Choroid plexus epithelial cell (primary cell): ENCODE measurements around the gene CELA3A.
A peak's percentile ranks its signal among the peaks of the same experiment; 100 is the strongest.

Experiments
- DNase-seq: peaks from one replicate; pipeline ENCODE4 v3.0.0-alpha.2; 2010; ENCODE audit warnings: low read depth
- H3K4me3 ChIP-seq: 2 replicates; pipeline ENCODE4 v1.5.1; 2011; ENCODE audit warnings: low read depth, mild to moderate bottlenecking, control low read depth, low read length, moderate library complexity
- CTCF ChIP-seq: conservative IDR thresholded peaks from 2 replicates; pipeline ENCODE4 v1.5.1; 2011; ENCODE audit warnings: low read depth, mild to moderate bottlenecking, control low read depth, inconsistent platforms, low read length, moderate library complexity

Gene CELA3A

GRCh38 chr1:22038036-22038435 is 36.6 kb downstream of the CELA3A start:
- H3K4me3 ChIP-seq = no peak overlapping the region
- no peak for TF ChIP-seq CTCF
- no peak for DNase-seq

DNA sequence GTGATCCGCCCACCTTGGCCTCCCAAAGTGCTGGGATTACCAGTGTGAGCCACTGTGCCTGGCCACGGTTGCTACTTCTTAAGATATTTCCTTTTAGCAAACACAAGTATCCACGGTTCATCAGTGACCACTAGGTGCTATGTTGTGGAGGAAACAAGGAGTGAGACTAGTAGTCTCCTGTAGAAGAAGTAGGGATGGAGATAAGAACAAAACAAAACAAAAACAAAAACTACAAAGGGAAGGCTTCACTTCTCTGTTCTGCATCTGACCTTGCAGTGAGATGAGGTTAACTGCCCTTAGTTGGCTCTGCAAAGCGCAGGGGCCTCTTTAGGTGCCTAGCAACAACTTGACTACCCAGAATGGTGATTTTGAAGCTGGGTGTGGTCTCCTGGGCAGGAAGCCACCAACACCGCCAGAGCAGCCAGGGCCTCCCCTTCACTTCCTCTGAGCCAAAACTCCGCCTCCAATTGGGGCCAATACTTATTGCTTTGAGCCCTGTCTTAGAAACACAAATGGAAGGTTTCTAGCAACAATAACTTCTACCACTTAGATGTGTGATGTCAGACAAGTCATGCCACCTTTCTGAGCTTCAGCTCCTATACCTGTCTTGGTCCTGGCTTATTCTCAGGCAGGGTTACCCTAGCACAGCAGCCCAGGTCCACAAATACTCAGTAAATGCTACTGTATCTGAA is 38.3 kb downstream of the CELA3A start:
- no peak overlapping the region for H3K4me3 ChIP-seq
- peak; percentile 64 for DNase-seq
- no peak for TF ChIP-seq CTCF

GRCh38 chr1:22040286-22040623 is 38.8 kb downstream of the CELA3A start:
- no peak overlapping the region for H3K4me3 ChIP-seq
- DNase-seq = no peak
- TF ChIP-seq CTCF = no peak

GRCh38 chr1:22041505-22041904 is 40.0 kb downstream of the CELA3A start:
- DNase-seq = no peak
- H3K4me3 ChIP-seq = no peak overlapping the region
- no peak for TF ChIP-seq CTCF

DNA sequence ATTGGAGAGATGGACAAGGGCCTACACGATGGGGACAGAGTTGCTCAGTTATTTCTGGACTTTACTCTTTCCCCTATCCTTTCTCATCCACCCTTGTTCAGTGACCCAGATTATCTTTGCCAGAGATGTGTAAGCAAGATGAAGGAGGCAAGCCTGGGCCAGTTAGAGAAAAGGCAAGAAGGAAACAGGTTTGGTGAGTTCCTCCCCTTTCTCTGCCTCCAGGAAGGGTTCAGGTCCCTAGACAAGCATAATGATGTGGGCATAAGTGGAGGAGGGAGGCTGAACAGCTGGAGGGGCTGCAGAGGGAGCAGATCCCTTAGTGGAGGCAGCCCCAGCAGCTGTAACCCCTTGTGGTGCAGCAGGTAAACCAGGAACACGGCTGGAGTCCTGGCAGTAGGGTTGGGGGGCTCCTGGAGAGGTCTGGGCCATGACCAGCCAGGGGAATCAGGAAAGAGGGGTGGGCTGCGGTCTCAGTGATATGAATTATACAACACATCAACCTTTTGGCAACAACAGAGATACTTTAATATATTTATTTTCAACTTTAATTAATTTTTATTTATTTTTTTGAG is 41.8 kb downstream of the CELA3A start:
- H3K4me3 ChIP-seq = no peak overlapping the region
- TF ChIP-seq CTCF = no peak
- no peak for DNase-seq

DNA sequence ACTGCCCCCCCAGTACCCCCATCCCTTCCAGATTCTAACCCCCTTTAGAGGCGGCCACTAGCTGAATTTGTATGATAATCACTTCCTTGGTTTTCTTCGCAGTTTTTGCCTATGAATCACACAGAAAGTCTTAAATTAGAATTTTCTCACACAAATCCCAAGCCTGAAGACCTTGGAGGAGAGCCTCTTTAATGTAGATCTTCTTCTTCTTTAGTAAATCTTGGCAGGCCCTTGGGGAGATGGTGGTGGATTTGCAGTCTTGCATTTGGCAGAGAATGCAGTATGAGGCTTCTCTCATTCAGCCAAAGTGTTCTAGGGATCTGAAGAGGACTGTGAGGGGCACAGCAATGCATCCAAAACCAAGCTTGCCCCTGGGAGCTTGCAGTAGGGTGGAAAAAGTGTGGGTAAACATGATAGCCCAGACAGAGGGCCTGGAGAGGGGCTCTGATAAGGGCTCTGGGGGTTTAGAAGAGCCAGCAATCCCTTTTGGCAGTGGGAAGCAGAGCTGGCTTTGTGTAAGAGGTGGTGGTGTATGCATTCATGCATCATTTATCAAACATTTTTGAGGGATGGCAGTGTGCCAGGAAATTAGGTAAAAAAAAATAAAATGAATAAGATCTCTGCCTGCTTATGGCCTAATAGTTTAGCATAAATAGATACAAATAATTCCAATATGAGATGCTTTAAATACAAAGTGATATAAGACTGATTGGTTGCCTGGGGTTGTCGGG is 43.4 kb downstream of the CELA3A start:
- peak; percentile 89 for DNase-seq
- TF ChIP-seq CTCF = no peak
- no peak overlapping the region for H3K4me3 ChIP-seq
